Measurements from ENCODE around the gene CRB2.

The CRB2 gene

DNA sequence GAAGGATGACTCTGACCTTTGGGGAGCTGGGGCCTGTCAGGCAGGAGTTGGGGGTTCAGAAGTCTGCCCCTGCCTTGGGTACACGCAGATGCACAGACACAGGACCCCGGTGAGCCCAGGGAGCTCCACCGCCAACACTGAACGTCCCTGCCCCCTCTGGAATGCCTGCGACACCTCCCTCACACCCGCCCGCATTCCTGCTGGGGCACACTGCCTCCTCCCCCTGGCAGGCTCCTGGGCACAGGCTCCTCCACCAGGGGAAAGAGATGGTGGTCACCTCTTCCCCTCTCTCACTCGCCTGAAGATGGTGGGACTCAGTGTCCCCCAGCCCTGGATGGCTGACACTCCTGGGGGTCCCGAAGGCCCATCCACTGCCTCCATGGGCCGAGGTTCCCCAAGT, 12.0 kb downstream of the CRB2 start:
- DNase-seq, result no peak

- DNase-seq, result no peak
Observed at GRCh38 chr9:123368536-123369153, 12.6 kb downstream of the CRB2 start.

- DNase-seq, result no peak
Observed at GRCh38 chr9:123369296-123369695, 13.3 kb downstream of the CRB2 start.

DNA sequence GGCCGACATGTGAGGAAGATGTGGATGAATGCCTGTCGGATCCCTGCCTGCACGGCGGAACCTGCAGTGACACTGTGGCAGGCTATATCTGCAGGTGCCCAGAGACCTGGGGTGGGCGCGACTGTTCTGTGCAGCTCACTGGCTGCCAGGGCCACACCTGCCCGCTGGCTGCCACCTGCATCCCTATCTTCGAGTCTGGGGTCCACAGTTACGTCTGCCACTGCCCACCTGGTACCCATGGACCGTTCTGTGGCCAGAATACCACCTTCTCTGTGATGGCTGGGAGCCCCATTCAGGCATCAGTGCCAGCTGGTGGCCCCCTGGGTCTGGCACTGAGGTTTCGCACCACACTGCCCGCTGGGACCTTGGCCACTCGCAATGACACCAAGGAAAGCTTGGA, 14.1 kb downstream of the CRB2 start:
- DNase-seq, result no peak

DNA sequence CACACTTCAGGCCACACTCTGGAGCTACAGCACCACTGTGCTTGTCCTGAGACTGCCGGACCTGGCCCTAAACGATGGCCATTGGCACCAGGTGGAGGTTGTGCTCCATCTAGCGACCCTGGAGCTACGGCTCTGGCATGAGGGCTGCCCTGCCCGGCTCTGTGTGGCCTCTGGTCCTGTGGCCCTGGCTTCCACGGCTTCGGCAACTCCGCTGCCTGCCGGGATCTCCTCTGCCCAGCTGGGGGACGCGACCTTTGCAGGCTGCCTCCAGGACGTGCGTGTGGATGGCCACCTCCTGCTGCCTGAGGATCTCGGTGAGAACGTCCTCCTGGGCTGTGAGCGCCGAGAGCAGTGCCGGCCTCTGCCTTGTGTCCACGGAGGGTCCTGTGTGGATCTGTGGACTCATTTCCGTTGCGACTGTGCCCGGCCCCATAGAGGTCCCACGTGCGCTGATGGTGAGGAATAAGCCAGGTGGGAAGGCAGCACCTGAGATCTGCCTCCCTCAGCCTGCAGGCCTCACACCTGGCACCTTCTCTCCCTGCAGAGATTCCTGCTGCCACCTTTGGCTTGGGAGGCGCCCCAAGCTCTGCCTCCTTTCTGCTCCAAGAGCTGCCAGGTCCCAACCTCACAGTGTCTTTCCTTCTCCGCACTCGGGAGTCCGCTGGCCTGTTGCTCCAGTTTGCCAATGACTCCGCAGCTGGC, 14.7 kb downstream of the CRB2 start:
- no peak for DNase-seq

GRCh38 chr9:123371228-123371584, 15.2 kb downstream of the CRB2 start:
- DNase-seq, result no peak

GRCh38 chr9:123371805-123372590, 16.0 kb downstream of the CRB2 start:
- no peak for DNase-seq

DNA sequence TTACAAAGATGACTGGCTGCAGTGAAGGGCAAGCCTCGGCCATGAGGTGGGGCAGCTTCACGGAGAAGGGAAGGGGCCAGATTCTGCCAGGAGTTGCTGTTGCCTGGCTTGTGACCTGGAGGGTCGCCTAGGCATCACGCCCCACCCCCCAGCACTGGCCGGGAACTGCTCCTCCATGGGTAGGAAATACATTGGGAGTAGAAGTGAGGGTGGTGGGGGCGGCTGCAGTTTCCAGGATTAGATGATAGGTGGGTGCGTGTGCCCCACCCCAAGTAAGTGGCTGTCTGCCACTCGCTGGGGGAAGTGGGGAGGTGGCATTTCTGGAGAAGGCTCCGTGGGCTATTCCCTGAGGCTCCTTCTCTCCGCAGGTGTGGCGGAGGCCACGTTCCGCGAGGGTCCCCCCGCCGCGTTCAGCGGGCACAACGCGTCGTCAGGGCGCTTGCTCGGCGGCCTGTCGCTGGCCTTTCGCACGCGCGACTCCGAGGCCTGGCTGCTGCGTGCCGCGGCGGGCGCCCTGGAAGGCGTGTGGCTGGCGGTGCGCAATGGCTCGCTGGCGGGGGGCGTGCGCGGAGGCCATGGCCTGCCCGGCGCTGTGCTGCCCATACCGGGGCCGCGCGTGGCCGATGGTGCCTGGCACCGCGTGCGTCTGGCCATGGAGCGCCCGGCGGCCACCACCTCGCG, 16.9 kb downstream of the CRB2 start:
- DNase-seq, result no peak

GRCh38 chr9:123373447-123373923, 17.5 kb downstream of the CRB2 start:
- DNase-seq, result no peak

GRCh38 chr9:123373946-123374345, 17.9 kb downstream of the CRB2 start:
- no peak for DNase-seq

DNA sequence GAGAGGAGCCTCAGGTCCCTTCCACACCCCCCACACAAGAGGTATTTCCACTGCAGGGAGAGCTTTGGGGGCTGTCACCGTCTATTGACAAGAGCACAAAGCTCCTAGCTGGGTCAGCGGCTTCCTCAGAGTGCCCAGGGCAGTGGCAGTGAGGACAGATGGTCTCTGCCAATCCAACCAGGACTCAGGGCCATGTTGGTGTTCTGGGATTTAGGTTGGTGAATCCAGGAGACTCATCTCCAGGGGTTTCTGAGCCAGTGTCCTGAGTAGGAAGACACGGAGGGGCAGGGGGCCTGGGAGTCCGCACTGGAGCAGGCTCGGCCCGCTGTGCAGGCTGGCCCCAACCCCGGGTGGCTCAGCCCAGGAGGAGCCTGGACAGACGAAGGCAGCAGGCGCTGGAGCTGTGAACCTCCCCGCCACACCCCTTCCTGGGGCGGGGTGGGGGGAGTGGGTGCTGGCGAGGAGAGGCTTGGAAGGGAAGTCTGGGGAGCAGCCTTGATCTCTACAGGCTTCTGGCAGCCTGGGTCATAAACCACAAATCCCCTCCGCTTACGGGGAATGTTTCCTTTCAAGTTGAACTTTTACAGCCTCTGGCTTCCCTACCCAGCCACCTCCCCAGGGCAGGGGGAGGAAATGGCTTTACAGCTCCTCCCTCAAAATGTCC, 19.6 kb downstream of the CRB2 start:
- no peak for DNase-seq

GRCh38 chr9:123376218-123377071, 20.4 kb downstream of the CRB2 start:
- DNase-seq, result peak; percentile 52

GRCh38 chr9:123377211-123377971, 21.4 kb downstream of the CRB2 start:
- no peak for DNase-seq

DNA sequence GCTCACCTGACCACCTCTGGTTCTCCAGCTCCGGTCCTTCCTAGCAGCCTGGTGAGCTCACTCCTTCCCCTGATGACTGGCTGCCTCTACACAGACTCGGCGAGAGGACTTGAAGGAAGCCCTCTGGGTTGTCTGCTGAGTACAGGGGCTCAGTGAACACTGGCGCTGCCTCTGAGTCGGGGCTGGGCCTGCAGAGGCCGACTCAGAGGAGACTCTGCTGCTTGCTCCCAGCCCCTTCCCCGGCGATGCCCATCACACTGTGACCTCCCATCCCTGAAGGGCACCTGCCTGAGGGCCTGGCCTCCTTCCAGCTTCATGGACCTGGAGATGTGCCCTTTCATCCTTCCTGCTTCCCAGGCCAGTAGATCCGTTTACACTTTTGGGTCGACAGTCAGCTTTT, 22.0 kb downstream of the CRB2 start:
- DNase-seq, result no peak

DNA sequence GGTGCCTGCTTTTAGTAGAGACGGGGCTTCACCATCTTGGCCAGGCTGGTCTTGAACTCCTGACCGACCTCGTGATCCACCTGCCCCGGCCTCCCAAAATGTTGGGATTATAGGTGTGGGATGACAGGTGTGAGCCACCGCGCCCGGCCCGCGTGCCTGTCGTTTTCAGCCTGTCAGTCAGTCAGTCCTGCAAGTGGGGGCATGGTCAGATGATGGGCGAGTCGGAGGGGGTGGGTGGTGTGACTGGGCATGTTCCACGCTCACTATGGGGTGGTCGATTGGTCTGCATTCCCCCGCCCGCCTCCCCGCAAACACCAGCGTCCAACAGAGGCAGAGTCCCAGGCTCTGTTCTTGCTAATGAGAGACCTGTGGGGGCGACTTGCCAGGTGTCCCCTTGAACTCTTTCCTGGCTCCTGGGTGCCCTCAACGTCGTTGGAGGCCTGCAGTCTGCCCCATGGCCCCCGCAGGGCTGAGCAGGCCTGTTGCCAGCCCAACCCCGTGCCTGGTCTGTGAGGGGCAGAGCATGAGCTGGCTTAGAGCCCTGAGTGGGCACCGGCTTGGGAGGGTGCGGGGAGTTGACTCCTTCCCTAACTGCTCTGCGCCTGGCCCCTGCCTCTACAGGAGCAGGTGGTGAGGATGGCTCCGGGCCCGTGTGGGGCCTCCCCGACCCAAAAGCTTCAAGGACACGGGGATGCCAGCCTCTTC, 23.1 kb downstream of the CRB2 start:
- DNase-seq, result no peak

DNA sequence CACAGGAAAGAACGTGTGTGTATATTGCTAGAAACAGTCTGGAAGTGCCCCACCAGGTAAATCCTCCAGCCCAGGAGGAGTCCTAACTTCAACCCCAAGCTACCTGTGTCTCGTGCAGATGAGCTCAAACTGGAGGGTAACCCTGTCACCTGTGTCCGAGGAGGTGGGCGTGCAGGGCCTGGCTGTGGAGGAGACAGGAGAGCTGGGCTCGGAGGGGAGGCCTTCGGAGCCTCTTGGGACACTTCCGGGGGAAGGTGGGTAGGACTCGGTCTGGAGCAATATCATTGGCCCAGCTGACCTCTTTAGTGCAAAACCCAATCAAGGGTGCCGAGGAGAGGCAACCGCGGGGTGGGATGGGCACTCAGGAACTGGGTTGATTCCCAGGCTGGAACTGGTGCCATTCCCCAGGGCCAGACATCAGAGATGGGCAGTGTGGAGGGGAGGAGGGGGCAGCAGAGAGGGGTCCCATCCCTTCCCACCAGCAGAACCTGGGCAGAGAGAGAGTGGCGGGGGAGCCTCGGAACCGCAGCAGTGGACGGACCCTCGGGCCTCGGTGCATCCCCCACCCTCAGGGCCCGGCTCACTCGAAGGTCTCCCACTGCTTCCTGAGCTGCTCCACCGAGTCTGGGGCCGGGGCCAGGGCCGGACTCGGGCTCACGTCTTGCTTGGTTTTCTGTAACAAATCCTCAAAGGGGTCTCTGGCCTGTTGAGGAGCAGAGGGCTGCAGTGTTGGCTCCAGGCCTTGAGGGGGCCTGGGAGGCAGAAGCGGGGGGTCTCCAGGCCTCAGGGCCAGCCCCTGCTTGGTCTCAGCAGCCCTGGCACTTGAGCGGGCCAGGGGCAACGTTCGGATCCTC, 25.1 kb downstream of the CRB2 start:
- DNase-seq, result no peak

DNA sequence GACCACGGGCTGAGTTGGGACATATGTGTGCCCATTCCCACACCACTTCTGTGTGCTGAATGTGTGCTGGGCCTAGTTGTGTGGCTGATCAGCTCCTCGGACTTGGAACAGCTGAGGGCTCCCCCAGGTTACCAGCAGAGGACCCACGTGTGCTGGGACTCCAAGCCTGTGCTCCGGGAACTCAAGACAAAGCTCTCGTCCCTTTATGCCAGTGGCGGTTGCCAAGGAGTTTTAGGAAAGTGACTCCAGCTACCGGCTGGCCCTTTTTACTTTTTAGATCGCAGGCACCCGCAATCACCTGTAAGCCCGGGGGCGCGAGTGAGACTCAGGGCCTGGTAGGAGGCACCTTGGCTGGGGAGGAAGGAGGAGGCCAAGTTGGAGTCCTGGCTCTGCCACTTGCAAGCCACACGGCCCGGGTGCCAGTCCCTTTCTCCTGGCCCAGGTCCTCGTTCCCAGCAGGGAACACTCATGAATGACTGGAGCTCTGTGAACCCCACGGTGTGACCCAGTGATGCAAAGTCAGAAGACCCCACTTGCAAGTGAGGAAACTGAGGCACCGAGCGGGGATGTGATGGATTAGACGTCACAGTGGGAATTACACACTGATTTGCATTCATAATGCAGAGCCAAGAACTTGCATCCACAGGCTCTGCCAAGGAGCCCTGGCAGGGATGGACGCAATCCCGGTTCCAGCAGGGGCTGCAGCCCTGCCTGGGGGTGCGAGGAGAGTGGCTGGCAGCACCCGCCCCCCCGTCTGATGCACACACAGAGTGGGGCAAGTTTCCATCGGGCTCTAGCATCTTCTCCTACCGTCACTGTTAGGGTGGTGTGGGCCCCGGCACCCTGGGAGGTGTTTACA, 26.9 kb downstream of the CRB2 start:
- no peak for DNase-seq

GRCh38 chr9:123383512-123384170, 27.6 kb downstream of the CRB2 start:
- DNase-seq, result no peak

Measured in NCI-H345 (cell line).